Activated CD4-positive, alpha-beta T cell treated with anti-CD3 and anti-CD28 coated beads, Interleukin-2, Interleukin-6, amounts not matched to agents 100 ng/mL and 50 ng/mL, durations not matched to agents 16 hours and 8 hours (primary cell): ENCODE data around the gene SPATA20.

ENCODE experiments used
- DNase-seq: peaks from one replicate; pipeline ENCODE4 v3.0.0-alpha.2; 2020

The SPATA20 gene

DNA sequence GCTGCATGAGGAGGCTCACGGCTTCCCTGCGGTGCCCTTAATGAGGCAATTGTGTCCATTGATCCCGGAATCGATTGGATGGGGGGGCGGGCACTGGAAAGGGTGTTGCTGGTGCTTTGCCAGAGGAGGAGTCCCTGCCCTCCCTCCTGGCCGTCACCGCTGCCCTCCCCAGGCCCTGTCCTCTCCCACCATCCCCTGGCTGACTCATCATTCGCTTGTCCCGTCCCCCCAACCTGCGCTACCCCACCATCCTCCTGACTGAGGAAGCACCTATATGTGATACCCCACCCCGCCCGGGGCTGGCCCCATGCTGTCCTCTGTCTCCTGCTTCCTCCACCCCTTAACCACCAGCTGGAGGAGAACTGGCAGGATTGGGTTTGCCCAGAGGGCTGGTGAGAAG lies 34.3 kb downstream of the SPATA20 start:
- DNase-seq = no peak

- DNase-seq = no peak
These were observed 35.8 kb downstream of the SPATA20 start for GRCh38 chr17:50582741-50583140.

GRCh38 chr17:50583641-50584040 lies 36.7 kb downstream of the SPATA20 start:
- DNase-seq = no peak

DNA sequence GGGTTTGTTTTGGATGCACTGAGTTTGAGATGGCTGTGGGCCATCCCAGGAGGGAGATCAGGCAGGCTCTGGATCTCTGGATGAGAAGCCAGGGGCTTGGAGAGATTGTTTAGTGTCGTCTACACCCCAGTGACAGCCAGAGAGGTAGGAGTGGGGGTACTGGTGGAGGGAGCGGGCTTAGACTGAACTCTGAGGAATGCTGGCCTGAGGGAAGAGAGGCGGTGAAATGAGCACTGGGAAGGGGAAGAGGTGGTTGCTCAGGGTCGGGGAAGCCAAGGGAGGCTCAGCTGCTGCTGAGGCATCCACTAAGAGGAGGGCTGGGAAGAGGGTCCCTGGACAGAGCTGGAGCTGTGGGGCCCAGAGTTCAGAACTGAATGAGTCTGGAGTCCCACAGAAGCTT lies 37.1 kb downstream of the SPATA20 start:
- no peak for DNase-seq

GRCh38 chr17:50584749-50585148 lies 37.8 kb downstream of the SPATA20 start:
- DNase-seq = no peak

- DNase-seq = no peak
These were observed 38.4 kb downstream of the SPATA20 start for GRCh38 chr17:50585346-50585745.

- DNase-seq = no peak
These were observed 38.9 kb downstream of the SPATA20 start for GRCh38 chr17:50585891-50586290.

DNA sequence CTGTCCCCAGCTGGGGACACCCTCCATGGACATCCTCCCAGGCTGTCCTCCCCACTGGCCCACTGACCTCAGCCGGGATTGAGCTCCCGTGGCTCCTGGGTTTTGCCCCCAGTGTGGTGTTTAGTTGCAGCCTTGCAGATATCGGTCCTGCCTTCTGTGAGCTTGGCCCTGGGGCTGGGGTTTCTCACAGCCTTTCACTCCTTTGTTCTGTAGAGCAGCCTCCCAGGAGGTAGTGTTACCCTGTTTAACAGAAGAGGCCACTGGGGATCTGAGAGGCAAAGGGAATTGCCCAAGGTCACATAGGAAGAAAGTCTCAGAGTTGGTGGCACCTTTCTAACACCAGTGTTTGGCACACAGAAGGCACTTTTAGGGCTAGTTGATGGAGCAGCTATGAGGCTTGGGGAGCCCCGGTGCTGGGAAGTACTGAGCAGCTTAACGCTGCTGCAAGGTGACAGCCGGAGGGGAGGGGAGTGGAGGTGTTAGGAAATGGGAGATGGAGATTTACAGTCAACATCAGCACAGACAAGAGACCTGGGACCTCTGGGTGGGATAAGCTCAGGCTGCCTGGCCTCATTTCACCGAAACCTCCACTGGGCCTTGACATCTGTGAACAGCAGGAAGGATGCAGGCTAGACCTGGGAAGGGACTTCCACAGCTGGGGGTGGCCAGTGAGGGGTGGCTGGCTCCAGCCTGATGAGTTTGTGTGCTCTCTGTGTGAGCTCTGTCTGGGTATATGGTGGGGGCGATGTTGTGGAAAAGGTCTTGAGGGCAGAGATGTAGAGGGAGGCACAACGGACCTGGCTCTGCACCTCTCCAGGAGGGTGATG lies 39.7 kb downstream of the SPATA20 start:
- no peak for DNase-seq

GRCh38 chr17:50587571-50587970 lies 40.6 kb downstream of the SPATA20 start:
- no peak for DNase-seq

- DNase-seq = no peak
These were observed 41.5 kb downstream of the SPATA20 start for GRCh38 chr17:50588391-50589049.

- DNase-seq = no peak
These were observed 42.2 kb downstream of the SPATA20 start for GRCh38 chr17:50589095-50589705.

- DNase-seq = no peak
These were observed 44.2 kb downstream of the SPATA20 start for GRCh38 chr17:50590946-50591737.

GRCh38 chr17:50593321-50593720 lies 46.3 kb downstream of the SPATA20 start:
- no peak for DNase-seq

DNA sequence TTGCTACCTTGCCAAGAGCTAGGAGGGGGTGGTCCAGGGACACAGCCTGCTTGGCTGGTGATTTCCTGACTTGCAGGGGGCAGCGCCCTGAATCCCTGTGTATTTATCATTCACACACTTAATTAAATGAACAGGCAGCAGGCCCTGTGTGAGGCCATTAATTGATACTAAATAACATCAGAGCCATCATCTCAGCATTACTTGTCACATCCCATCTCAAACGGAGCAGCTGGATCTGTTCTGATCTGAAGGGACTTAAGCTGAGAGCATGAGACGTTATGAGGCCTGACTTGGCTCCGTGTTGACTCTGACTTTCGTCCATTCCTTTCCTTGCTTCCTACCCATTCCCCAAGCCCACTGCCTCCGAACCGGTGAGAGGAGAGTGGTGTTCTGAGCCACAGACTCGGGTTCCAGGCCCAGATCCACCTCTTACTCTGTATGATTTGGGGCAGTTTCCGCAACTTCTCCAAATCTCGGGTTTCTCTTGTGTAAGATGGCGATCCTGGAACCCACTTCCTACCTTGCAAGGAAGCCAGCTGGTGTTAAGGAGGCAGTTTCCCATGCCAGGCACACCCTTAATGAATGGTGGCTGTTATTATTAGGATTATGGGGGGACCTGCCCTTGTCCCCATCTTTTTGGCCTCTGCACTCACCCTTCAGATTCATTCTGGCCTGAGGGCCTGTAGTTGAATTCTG lies 47.3 kb downstream of the SPATA20 start:
- no peak for DNase-seq

GRCh38 chr17:50594892-50595291 lies 47.9 kb downstream of the SPATA20 start:
- DNase-seq = no peak

DNA sequence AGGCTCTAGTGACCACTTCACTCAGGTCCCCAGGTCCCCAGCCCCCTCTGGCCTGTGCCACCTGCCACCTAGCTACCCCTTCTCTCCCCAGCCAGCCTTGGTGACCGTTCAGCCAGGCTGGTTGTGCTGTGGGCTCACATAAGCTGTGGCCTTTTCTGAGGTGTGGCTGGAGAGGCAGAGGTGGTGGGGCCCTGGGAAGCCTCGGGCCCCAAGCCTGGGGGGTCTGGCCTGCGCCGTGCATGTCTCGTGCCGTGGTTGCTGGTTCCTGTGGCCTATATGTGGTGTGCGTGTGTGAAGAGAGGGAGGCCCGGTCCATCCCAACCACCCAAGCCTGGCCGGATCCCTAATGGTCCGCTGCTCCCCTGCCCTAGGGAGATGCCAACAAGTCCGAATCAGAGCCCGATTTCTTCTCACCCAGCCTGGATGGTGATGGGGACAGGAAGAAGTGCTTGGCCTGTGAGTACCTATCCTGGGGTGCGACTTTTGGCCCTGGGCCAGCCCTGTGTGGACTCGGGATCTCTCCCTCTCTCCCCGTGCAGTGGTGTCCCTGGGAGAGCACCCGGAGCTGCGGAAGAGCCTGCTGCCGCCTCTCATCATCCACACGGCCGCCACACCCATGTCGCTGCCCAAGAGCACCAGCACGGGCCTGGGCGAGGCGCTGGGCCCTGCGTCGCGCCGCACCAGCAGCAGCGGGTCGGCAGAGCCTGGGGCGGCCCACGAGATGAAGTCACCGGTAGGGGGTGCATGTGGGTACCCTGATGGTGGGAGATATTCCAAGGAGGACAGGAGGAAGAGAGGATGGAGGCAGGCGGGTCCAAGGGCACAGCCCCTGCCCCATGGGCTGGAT lies 49.4 kb downstream of the SPATA20 start:
- DNase-seq = no peak

- no peak for DNase-seq
These were observed 51.5 kb downstream of the SPATA20 start for GRCh38 chr17:50598487-50598886.

GRCh38 chr17:50599606-50600005 lies 52.6 kb downstream of the SPATA20 start:
- DNase-seq = no peak

DNA sequence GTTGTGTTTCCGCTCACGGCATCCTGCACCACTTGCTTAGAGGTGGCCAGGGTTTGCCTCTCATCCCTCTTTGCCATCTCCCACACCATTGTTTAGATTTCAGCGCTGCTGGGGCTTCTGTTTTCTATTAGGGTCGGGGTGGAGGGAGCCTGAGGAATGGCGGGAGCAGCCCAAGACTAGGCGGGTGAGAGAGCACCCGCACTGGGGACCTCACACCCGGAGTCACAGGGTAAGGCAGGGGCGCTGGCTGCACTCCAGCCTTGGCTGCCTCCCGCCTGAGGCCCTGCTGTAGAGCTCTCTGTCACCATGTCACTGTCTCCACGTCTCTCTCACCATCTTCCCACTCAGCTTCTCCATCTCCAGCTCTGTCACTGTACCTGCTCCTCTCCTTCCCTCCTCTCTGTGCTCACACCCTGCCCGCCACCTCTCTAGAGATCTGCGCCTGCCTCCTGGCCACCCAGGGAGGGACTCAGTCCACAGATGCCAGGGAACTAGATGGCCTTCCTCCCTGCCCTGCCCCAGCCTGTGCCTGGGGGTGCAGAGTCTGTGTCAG lies 54.9 kb downstream of the SPATA20 start:
- no peak for DNase-seq

GRCh38 chr17:50602836-50603235 lies 55.9 kb downstream of the SPATA20 start:
- DNase-seq = no peak

- DNase-seq = peak; percentile 10
These were observed 56.4 kb downstream of the SPATA20 start for GRCh38 chr17:50603340-50603739.
